ENCODE results near the gene SLC7A9.

- TF ChIP-seq MXI1 (conservative IDR thresholded peaks at IDR 0.05; ENCODE audit: poor library complexity, severe bottlenecking) (no peak), EZH2 (IDR thresholded peaks at IDR 0.05; ENCODE audit: borderline replicate concordance, insufficient read depth, low read length, poor library complexity, severe bottlenecking) (no peak), CTCF (IDR thresholded peaks at IDR 0.05; ENCODE audit: poor library complexity, severe bottlenecking) (no peak)
Observed at GRCh38 chr19:32812571-32812970, 57.0 kb downstream of the SLC7A9 start.

All from neural cell (in vitro differentiated cells).